Natural killer cell (primary cell): ENCODE data around the gene SLC44A1. TPM values are rescaled to one million over a fixed set of nuclear protein-coding genes. Genes with fewer than 3 reads are reported as not detected.

Experiments
- ATAC-seq, 3 donors: fragments of 150-1000 bp in 2 of 3; fragments of 200-7000 bp in 1 of 3; cut with Tn5 transposase; 1 replicate in 1 of 3; 2 replicates in 2 of 3; pipeline ENCODE4 v1.10.0; 2021; ENCODE audit warnings: mild to moderate bottlenecking in 2 of 3, moderate library complexity in 2 of 3
- DNase-seq, 2 donors: peaks; one replicate each; pipeline versions ENCODE4 v3.0.0 to v3.0.0-alpha.2; 2013 to 2021; ENCODE audit warnings: mixed read lengths in 1 of 2
- H3K27ac ChIP-seq: one replicate; pipeline ENCODE4 v1.5.1; 2013; ENCODE audit warnings: mild to moderate bottlenecking, low read length
- H3K27me3 ChIP-seq: one replicate; pipeline ENCODE4 v1.6.1; 2013; ENCODE audit warnings: low read length; ENCODE audit not compliant: control insufficient read depth, insufficient read depth
- H3K36me3 ChIP-seq: one replicate; pipeline ENCODE4 v1.6.1; 2013; ENCODE audit warnings: low read length; ENCODE audit not compliant: control insufficient read depth, insufficient read depth
- H3K4me1 ChIP-seq: one replicate; pipeline ENCODE4 v1.6.1; 2013; ENCODE audit warnings: low read length; ENCODE audit not compliant: control insufficient read depth, insufficient read depth
- H3K4me3 ChIP-seq: one replicate; pipeline ENCODE4 v1.5.1; 2013; ENCODE audit warnings: low read length
- H3K9me3 ChIP-seq: one replicate; pipeline ENCODE4 v1.6.1; 2013; ENCODE audit warnings: low read length; ENCODE audit not compliant: control insufficient read depth, insufficient read depth
- H3K27ac Mint-ChIP-seq, 2 donors: one replicate each; pipeline ENCODE4 v1.8.0; 2022; ENCODE audit warnings: mild to moderate bottlenecking in 2 of 2, mixed read lengths in 2 of 2, moderate library complexity in 1 of 2
- H3K27me3 Mint-ChIP-seq, 2 donors: one replicate each; pipeline ENCODE4 v1.8.0; 2022; ENCODE audit warnings: low read depth in 2 of 2, mixed read lengths in 2 of 2
- H3K36me3 Mint-ChIP-seq: one replicate; pipeline ENCODE4 v1.8.0; 2022; ENCODE audit warnings: mixed read lengths
- H3K4me1 Mint-ChIP-seq, 2 donors: one replicate each; pipeline ENCODE4 v1.8.0; 2022; ENCODE audit warnings: mixed read lengths in 2 of 2
- H3K4me3 Mint-ChIP-seq: one replicate; pipeline ENCODE4 v1.8.0; 2022; ENCODE audit warnings: mild to moderate bottlenecking, moderate library complexity, mixed read lengths
- H3K9me3 Mint-ChIP-seq, 2 donors: one replicate each; pipeline ENCODE4 v1.8.0; 2022; ENCODE audit warnings: mixed read lengths in 2 of 2
- WGBS: methylation state at CpG from one replicate; pipeline ENCODE4 v1.1.7; 2013; ENCODE audit warnings: missing lambda C conversion rate; ENCODE audit not compliant: insufficient coverage; 5-methylcytosine and 5-hydroxymethylcytosine counted together
- intact Hi-C: fragments of 100-400 bp; cut with micrococcal nuclease; formaldehyde crosslinking; loops from one replicate; pipeline ENCODE4 v1.14.2; 2022
- total RNA-seq, 4 donors: library from RNA; stranded (reverse); fragments of 120-200 nt in 1 of 4; gene quantifications; one replicate each; pipeline versions ENCODE4 v1.2.3 to v1.2.4, GENCODE V29; 2013 to 2022
- TF ChIP-seq, protein P1 (sequence below): fragments of 200-600 bp; IDR thresholded peaks from one replicate; pipeline ENCODE4 v1.8.0; 2022; ENCODE audit warnings: antibody characterized with exemption

The SLC44A1 gene
- total RNA-seq, 3 donors from 2014 or later (not counting 1 experiment from before 2014, with no cell fraction given): 7.1 to 8.3 (median 7.9) TPM

DNA sequence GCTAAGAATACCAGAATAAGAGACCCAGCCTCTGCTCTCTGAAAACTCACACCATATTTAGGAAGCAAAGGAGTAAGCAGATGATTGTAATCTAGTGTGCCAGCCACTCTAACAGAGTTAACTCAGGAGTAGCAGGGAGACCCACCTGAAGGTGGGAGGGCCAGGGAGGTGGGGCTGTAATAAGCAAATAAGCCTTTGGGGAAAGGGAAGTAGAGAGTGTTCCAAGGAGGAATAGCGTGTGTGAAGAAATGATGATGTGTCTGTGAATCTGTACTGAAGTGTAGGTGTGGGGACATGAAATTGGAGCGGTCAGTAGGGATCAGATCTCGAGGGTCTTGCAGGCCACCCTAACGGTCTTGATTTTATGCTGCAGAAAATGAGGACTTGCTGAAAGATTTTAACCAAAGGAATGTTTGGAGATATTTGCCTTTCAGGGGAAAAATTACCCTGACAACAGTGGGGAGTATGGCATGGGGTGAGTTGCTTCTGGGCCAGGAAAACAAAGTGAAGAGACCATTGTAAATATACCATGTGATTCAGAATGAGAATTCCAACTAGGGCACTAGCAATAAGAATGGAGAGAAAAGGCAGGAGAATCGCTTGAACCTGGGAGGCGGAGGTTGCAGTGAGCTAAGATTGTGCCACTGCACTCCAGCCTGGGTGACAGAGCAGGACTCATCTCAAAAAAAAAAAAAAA is 159.2 kb downstream of the SLC44A1 start:
- whole genome bisulfite sequencing: 95% methylated on average over 6 of the region's 6 CpGs
- ATAC-seq: no peak
- TF ChIP-seq, protein P1, sequence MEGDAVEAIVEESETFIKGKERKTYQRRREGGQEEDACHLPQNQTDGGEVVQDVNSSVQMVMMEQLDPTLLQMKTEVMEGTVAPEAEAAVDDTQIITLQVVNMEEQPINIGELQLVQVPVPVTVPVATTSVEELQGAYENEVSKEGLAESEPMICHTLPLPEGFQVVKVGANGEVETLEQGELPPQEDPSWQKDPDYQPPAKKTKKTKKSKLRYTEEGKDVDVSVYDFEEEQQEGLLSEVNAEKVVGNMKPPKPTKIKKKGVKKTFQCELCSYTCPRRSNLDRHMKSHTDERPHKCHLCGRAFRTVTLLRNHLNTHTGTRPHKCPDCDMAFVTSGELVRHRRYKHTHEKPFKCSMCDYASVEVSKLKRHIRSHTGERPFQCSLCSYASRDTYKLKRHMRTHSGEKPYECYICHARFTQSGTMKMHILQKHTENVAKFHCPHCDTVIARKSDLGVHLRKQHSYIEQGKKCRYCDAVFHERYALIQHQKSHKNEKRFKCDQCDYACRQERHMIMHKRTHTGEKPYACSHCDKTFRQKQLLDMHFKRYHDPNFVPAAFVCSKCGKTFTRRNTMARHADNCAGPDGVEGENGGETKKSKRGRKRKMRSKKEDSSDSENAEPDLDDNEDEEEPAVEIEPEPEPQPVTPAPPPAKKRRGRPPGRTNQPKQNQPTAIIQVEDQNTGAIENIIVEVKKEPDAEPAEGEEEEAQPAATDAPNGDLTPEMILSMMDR: no peak
- Mint-ChIP-seq H3K4me1 (peaks cover 27 to 30% of the 10 kb centered on the region in 2 donors), H3K27me3 (peaks cover 38 to 56% of the 10 kb centered on the region in 2 donors), H3K9me3 (no peaks in the 10 kb centered on the region), H3K36me3 (peaks cover 8% of the 10 kb centered on the region), H3K4me3 (no peak overlapping the region), H3K27ac (no peak overlapping the region)
- H3K4me3 ChIP-seq: no peak overlapping the region
- no peaks in the 10 kb centered on the region for H3K9me3 ChIP-seq
- H3K4me1 ChIP-seq: peaks cover 20% of the 10 kb centered on the region
- H3K27me3 ChIP-seq: peaks cover 15% of the 10 kb centered on the region
- no peaks in the 10 kb centered on the region for H3K36me3 ChIP-seq
- DNase-seq: no peak
- no peak overlapping the region for H3K27ac ChIP-seq
- intact Hi-C loops: no loop called here

DNA sequence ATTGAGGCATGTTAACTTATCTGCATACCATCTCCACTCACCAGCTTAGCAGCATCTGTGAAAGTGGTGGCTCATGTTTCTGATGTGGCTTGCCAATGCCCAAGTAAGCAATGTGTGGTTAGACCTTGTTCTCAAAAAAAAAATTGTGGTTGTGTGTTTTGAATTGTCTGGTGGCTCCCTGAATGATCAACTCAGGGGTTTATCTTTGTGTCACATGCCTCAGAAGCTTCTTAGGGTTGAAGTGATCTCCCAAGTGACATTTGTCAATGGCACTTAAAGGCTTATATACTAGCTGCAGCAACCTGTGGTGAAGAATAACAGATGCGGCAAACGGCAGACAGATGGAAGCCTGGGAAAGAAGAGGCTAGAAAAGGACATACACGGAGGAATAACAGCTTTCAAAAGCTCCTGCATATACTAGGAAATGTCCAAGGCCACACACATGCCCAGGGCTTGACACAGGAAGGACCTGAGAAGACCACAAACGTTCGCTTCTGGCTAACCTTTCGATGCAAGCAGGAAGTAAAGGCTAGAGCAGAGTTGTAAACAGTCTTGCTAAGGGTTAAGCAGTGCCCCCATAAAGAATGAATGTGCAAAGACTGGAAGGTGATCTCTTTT is 161.2 kb downstream of the SLC44A1 start:
- H3K27ac ChIP-seq: no peak overlapping the region
- intact Hi-C loops: no loop called here
- peaks cover 19% of the 10 kb centered on the region for H3K27me3 ChIP-seq
- Mint-ChIP-seq H3K27ac (peak overlapping the region; percentile 27 to 39), H3K4me3 (peak overlapping the region; percentile 76), H3K27me3 (peaks cover 39 to 73% of the 10 kb centered on the region in 2 donors), H3K9me3 (no peaks in the 10 kb centered on the region), H3K36me3 (peaks cover 20% of the 10 kb centered on the region), H3K4me1 (peaks cover 27 to 30% of the 10 kb centered on the region in 2 donors)
- H3K4me3 ChIP-seq: no peak overlapping the region
- peaks cover 3% of the 10 kb centered on the region for H3K9me3 ChIP-seq
- TF ChIP-seq, protein P1: no peak
- H3K36me3 ChIP-seq: no peaks in the 10 kb centered on the region
- DNase-seq (peak; percentile 29 to 88), ATAC-seq (peak; percentile 79 to 92 (median 84))
- H3K4me1 ChIP-seq: peaks cover 20% of the 10 kb centered on the region
- 2% methylated on average over 6 of the region's 6 CpGs for WGBS

DNA sequence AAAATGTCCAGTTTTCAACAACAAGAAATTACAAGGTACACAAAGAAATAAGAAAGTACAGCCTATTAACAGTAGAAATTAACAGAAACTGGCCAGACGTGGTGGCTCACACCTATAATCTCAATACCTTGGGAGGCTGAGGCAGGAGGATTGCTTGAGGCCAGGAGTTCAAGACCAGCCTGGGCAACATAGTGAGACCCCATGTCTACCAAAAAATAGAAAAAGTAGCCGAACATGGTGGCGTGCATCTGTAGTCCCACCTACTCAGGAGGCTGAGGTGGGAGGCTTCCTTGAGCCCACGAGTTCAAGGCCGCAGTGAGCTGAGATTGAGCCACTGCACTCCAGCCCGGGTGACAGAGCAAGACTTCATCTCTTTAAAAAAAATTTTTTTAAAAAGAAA is 161.9 kb downstream of the SLC44A1 start:
- ATAC-seq (no peak), DNase-seq (no peak)
- Mint-ChIP-seq H3K36me3 (peaks cover 20% of the 10 kb centered on the region), H3K4me3 (no peak overlapping the region), H3K4me1 (peaks cover 27 to 30% of the 10 kb centered on the region in 2 donors), H3K9me3 (no peaks in the 10 kb centered on the region), H3K27ac (no peak overlapping the region), H3K27me3 (peaks cover 40 to 69% of the 10 kb centered on the region in 2 donors)
- Histone ChIP-seq H3K9me3 (peaks cover 3% of the 10 kb centered on the region), H3K4me3 (no peak overlapping the region), H3K36me3 (no peaks in the 10 kb centered on the region), H3K27me3 (peaks cover 19% of the 10 kb centered on the region), H3K27ac (no peak overlapping the region), H3K4me1 (peaks cover 20% of the 10 kb centered on the region)
- TF ChIP-seq, protein P1: no peak
- WGBS: 90% methylated on average over 6 of the region's 6 CpGs
- intact Hi-C loops: no loop called here
